HG03159 (cell line): Measurements from ENCODE around the gene POLR1E.

Source experiments
- ATAC-seq: cut with Tn5 transposase; IDR thresholded peaks from one replicate; pipeline ENCODE4 v1.9.1; 2021; ENCODE audit warnings: mild to moderate bottlenecking, moderate library complexity; ENCODE audit not compliant: unreplicated experiment

POLR1E gene

GRCh38 chr9:37531699-37532098 is 46.0 kb downstream of the POLR1E start:
- peak; percentile 53 for ATAC-seq

DNA sequence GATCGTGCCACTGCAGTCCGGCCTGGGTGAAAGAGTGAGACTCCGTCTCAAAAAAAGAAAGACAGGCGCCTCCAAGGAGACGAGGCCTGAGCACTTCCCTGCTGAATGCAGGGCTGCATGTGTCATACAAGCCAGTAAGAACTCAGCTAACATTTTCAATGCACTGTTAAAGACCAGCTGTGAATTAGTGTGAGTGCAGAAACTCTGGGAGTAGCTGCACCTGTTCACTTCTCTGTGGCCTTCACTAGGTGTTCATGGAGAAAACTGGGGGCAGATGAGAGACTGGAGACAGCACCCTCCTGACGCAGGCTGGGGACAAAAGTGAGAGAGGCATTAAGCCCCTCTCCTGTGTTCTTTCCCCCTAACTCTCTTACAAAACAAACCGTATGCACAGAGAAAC is 48.7 kb downstream of the POLR1E start:
- ATAC-seq, result no peak

DNA sequence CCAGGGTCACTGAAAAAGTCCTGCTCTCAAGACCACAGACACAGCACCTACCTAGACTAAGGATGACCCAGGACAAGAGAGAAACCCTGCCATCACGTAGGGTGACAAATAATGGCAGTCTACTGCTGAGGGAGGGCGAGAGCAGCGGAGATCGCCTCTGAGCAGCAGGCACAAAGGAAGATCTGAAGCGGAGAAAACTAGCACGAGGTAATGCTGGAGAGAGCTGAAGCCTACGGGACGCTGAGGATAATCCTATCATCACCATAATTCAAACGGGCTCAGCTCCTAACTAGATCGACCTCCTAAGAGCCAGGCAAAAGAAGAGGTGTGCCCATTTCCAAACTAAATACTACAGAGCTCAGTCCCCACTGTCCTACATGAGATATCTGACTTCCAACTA is 49.2 kb downstream of the POLR1E start:
- no peak for ATAC-seq

GRCh38 chr9:37538099-37538498 is 52.4 kb downstream of the POLR1E start:
- ATAC-seq, result no peak

DNA sequence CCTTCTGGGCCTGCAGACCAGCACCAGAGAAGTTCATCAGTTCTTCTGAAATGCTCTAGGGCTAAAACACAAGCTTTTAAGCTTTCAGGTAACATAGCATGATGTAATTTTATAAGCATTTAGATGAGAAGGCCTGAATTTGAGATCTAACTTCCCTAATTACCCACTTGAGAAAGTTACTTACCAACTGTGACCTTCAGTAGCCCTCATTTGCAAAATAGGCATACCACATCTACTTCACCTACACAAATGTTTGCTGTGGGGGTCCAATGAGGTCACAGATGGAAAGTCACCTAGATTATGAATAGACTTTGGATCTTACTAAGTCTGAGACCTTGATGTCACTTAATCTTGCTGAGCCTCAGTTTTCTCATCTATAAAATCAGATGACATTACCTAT is 53.9 kb downstream of the POLR1E start:
- ATAC-seq, result no peak

- ATAC-seq, result no peak
Observed at GRCh38 chr9:37540634-37541033, 54.9 kb downstream of the POLR1E start.

DNA sequence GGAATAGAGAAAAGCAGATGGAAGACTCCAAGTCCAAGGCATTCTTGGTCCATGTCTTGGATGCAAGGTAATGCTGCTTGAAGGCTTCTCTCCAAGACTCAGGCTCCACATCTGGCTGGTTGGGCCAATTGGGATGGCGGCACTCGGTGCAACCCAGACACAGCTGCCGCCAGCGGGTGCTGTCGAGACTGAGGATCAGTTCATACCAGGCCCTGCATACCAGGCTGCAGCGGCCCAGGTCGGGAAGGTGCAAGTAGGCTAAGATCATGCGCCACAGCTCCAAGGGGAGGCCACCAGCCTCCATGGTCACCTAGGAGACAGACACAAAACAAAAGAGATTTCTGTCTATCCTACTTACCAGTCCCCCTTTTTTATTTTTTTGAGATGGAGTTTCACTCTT is 55.7 kb downstream of the POLR1E start:
- ATAC-seq, result no peak

GRCh38 chr9:37542488-37542887 is 56.7 kb downstream of the POLR1E start:
- ATAC-seq, result no peak

DNA sequence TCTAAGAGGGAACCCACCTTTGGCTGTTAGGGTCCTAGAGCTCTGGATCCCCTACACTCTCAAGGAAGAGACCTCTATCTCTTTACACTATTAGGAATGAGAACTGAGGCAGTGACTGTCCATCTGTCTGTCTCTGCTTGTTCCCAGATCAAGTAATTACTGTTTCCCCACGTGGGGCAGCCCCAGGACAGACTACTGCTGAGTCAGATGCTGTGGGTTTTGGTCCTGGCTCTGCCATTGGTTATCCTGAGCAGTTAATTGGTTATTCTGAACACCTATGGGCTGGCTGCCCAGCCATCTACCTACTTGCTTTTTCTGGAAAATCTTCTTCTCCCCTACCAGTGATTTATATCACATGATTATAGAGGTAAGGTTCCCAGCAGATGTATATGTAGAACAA is 57.1 kb downstream of the POLR1E start:
- ATAC-seq, result no peak

DNA sequence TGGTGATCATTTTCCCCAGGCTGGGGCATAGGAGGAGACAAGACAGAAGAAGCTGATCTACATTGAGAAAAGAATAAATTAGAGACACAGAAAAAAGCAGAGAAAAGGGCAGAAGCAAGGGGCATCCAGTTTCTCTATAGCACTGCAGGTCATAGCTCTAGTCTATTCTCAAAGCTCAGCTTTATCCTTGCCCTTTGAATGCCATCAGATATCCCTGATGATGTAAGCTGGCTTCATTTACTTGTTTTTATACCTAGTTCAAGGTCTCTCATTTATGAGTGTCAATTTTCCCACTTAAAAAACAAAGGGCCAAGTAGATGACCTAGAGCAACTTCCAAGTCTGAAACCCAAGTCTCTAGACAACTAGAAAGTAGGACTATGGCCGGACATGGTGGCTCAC is 57.7 kb downstream of the POLR1E start:
- ATAC-seq, result no peak

GRCh38 chr9:37547328-37547878 is 61.7 kb downstream of the POLR1E start:
- no peak for ATAC-seq

- no peak for ATAC-seq
Observed at GRCh38 chr9:37549527-37549926, 63.8 kb downstream of the POLR1E start.

- ATAC-seq, result no peak
Observed at GRCh38 chr9:37550781-37551180, 65.0 kb downstream of the POLR1E start.

DNA sequence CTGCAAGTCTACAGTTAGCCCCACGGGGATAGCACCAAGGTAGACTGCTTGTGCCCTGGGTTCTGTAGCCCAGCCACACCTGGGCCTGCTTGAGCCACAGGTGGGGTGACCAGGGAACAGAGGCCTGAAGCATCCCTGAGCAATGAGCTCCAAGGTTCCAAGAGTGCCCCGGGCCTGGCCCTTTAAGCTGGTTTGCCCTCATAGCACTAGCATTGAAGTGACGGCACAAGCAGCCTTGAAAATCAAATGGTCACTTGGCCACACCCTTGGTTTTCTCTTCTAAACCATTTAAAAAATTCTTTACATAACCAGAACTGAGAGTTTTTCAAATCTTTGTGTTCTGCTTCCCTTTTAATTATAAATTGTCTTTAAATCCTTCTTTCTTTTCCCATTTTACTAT is 65.7 kb downstream of the POLR1E start:
- no peak for ATAC-seq

DNA sequence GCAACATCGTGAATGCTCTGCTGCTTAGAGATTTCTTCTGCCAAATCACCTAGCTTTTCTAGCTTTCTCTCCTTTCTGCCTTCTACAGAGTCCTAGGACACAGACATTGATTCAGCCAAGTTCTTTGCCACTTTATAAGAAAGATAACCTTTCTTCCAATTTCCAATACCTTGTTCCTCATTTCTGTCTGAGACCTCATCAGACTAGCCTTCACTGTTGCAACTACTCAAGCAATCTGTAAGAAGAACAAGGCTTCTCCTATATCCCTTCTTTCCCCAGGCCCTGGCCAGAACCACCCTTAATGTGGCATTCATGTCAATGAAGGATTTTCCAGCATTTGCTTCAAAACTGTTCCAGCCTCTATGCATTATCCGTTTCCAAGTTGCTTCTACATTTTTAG is 66.1 kb downstream of the POLR1E start:
- no peak for ATAC-seq
